IMR-90 (cell line): ENCODE measurements around the gene CAMK2D. TPM values are rescaled to one million over a fixed set of nuclear protein-coding genes. Genes with fewer than 3 reads are reported as not detected.

Experiments
- ATAC-seq: fragments of 200-7000 bp; cut with Tn5 transposase; 2 replicates; pipeline ENCODE4 v1.9.1; 2020; ENCODE audit warnings: low read depth, mild to moderate bottlenecking, moderate library complexity
- BruUV-seq: library from RNA; stranded (reverse); fragments of 400-500 nt; replicated peaks from 2 replicates; lab custom pipeline; 2021; lab: Mats Ljungman, UMichigan
- CTCF ChIA-PET: fragments of 300-600 bp; formaldehyde crosslinking; extraction: SDS; loops from one replicate; lab custom pipeline; 2021; ENCODE audit warnings: antibody characterized with exemption; lab: Yijun Ruan, JAX
- POLR2A ChIA-PET: fragments of 300-600 bp; sonication (Branson Sonifier 250); formaldehyde crosslinking; loops from one replicate; lab custom pipeline; 2022; ENCODE audit warnings: antibody characterized with exemption; ENCODE audit not compliant: unreplicated experiment; lab: Charles Lee
- DNase-seq: peaks from one replicate; pipeline ENCODE4 v3.0.0; 2013
- H2AFZ ChIP-seq: replicated peaks from 2 replicates; pipeline ENCODE3; 2013; ENCODE audit warnings: low read length, mild to moderate bottlenecking; ENCODE audit not compliant: poor library complexity
- H2AK5ac ChIP-seq: 2 replicates; pipeline ENCODE4 v1.6.1; 2013; ENCODE audit warnings: low read depth, low read length, inconsistent platforms
- H2AK9ac ChIP-seq: replicated peaks from 2 replicates; pipeline ENCODE3; 2013; ENCODE audit warnings: mild to moderate bottlenecking, low read depth, low read length, moderate library complexity; ENCODE audit not compliant: poor library complexity
- H2BK120ac ChIP-seq: 2 replicates; pipeline ENCODE4 v1.6.1; 2013; ENCODE audit warnings: low read depth, low read length, inconsistent platforms
- H2BK15ac ChIP-seq: 3 replicates; pipeline ENCODE4 v1.6.1; 2013; ENCODE audit warnings: low read depth, low read length, inconsistent platforms
- H2BK20ac ChIP-seq: 2 replicates; pipeline ENCODE4 v1.6.1; 2013; ENCODE audit warnings: low read depth, mild to moderate bottlenecking, inconsistent platforms, low read length, moderate library complexity
- H2BK5ac ChIP-seq: 2 replicates; pipeline ENCODE4 v1.6.1; 2013; ENCODE audit warnings: mild to moderate bottlenecking, low read depth, low read length, inconsistent platforms; ENCODE audit not compliant: poor library complexity, severe bottlenecking
- H3K14ac ChIP-seq: replicated peaks from 2 replicates; pipeline ENCODE4 v1.6.1; 2013; ENCODE audit warnings: low read depth, low read length, inconsistent platforms
- H3K18ac ChIP-seq: 2 replicates; pipeline ENCODE4 v1.6.1; 2013; ENCODE audit warnings: low read depth, low read length, control low read depth
- H3K23ac ChIP-seq: 2 replicates; pipeline ENCODE4 v1.6.1; 2013; ENCODE audit warnings: low read depth, low read length, inconsistent platforms
- H3K27ac ChIP-seq: 2 replicates; pipeline ENCODE4 v1.5.1; 2013; ENCODE audit warnings: mild to moderate bottlenecking, control low read depth, low read length; ENCODE audit not compliant: insufficient read depth
- H3K27me3 ChIP-seq: 2 replicates; pipeline ENCODE4 v1.6.1; 2013; ENCODE audit warnings: low read length; ENCODE audit not compliant: control insufficient read depth, insufficient read depth
- H3K36me3 ChIP-seq: 2 replicates; pipeline ENCODE4 v1.6.1; 2013; ENCODE audit warnings: low read length, mixed read lengths; ENCODE audit not compliant: control insufficient read depth, insufficient read depth
- H3K4ac ChIP-seq: 2 replicates; pipeline ENCODE4 v1.6.1; 2013; ENCODE audit warnings: low read depth, low read length, inconsistent platforms
- H3K4me1 ChIP-seq: 2 replicates; pipeline ENCODE4 v1.6.1; 2013; ENCODE audit warnings: low read length, mixed read lengths; ENCODE audit not compliant: control insufficient read depth, insufficient read depth
- H3K4me2 ChIP-seq: 2 replicates; pipeline ENCODE4 v1.6.1; 2013; ENCODE audit warnings: low read depth, mild to moderate bottlenecking, control low read depth, low read length, moderate library complexity
- H3K4me3 ChIP-seq: 2 replicates; pipeline ENCODE4 v1.5.1; 2013; ENCODE audit warnings: low read depth, mild to moderate bottlenecking, control low read depth, low read length, moderate library complexity; ENCODE audit not compliant: insufficient read depth
- H3K56ac ChIP-seq: 2 replicates; pipeline ENCODE4 v1.6.1; 2013; ENCODE audit warnings: low read length, inconsistent platforms; ENCODE audit not compliant: insufficient read depth; ENCODE audit errors: extremely low read depth
- H3K79me1 ChIP-seq, 2 experiments: 2 replicates each; pipeline ENCODE4 v1.6.1; 2013; ENCODE audit warnings: low read length in 2 of 2, inconsistent platforms in 1 of 2, low read depth in 1 of 2
- H3K9ac ChIP-seq: 2 replicates; pipeline ENCODE4 v1.6.1; 2013; ENCODE audit warnings: low read depth, low read length, control low read depth
- H3K9me1 ChIP-seq: 2 replicates; pipeline ENCODE4 v1.6.1; 2013; ENCODE audit warnings: low read length, inconsistent platforms; ENCODE audit not compliant: insufficient read depth
- H3K9me3 ChIP-seq: 2 replicates; pipeline ENCODE4 v1.6.1; 2013; ENCODE audit warnings: low read length; ENCODE audit not compliant: control insufficient read depth, insufficient read depth
- H4K20me1 ChIP-seq: 2 replicates; pipeline ENCODE4 v1.6.1; 2013; ENCODE audit warnings: low read length, inconsistent platforms; ENCODE audit not compliant: insufficient read depth
- H4K5ac ChIP-seq: 2 replicates; pipeline ENCODE4 v1.6.1; 2013; ENCODE audit warnings: mild to moderate bottlenecking, low read depth, low read length, control low read depth
- H4K8ac ChIP-seq, 2 experiments: 2 replicates each; pipeline ENCODE4 v1.6.1; 2013; ENCODE audit warnings: low read depth in 2 of 2, low read length in 2 of 2, control low read depth in 1 of 2, inconsistent platforms in 1 of 2
- H4K91ac ChIP-seq: 2 replicates; pipeline ENCODE4 v1.6.1; 2013; ENCODE audit warnings: low read depth, low read length, inconsistent platforms; ENCODE audit not compliant: insufficient read depth
- CEBPB ChIP-seq: IDR thresholded peaks from 2 replicates; pipeline ENCODE4 v1.6.1; 2012; ENCODE audit warnings: low read depth, low read length, improper control_type of control experiment
- FOS ChIP-seq: fragments of 150-350 bp; IDR thresholded peaks from 2 replicates; pipeline ENCODE4 v1.6.1; 2016; ENCODE audit warnings: low read depth, low read length
- MAZ ChIP-seq: IDR thresholded peaks from 2 replicates; pipeline ENCODE4 v1.6.1; 2012; ENCODE audit warnings: low read depth, mild to moderate bottlenecking, low read length, improper control_type of control experiment, moderate library complexity, borderline replicate concordance
- POLR2A ChIP-seq: IDR thresholded peaks from 2 replicates; pipeline ENCODE4 v1.6.1; 2012; ENCODE audit warnings: mild to moderate bottlenecking, low read depth, low read length
- RCOR1 ChIP-seq: IDR thresholded peaks from 2 replicates; pipeline ENCODE4 v1.6.1; 2012; ENCODE audit warnings: mild to moderate bottlenecking, low read length, improper control_type of control experiment; ENCODE audit not compliant: insufficient replicate concordance
- SMC3 ChIP-seq: fragments of 150-350 bp; IDR thresholded peaks from 2 replicates; pipeline ENCODE4 v1.6.1; 2016; ENCODE audit warnings: low read depth, mild to moderate bottlenecking, antibody characterized with exemption, low read length, moderate library complexity
- USF2 ChIP-seq: fragments of 150-350 bp; IDR thresholded peaks from 2 replicates; pipeline ENCODE4 v1.6.1; 2017; ENCODE audit warnings: mild to moderate bottlenecking, antibody characterized with exemption, low read length, low read depth
- dilution Hi-C: fragments of 300-500 bp; cut with HindIII; formaldehyde crosslinking; loops from one replicate; pipeline ENCODE4 v1.14.3; 2018; ENCODE audit warnings: low sequenced_read_pairs; ENCODE audit not compliant: unreplicated experiment
- in situ Hi-C: fragments of 300-500 bp; cut with MboI; formaldehyde crosslinking; loops from 3 replicates; pipeline ENCODE4 v1.14.3; 2019; ENCODE audit warnings: low sequenced_read_pairs, inconsistent platforms, mixed read lengths
- intact Hi-C: fragments of 100-400 bp; cut with micrococcal nuclease; formaldehyde crosslinking; loops from 2 replicates; pipeline ENCODE4 v1.10.0; 2022
- polyA plus RNA-seq, 3 experiments: library from polyadenylated mRNA; depleted of rRNA; stranded (reverse); fragments of >200 nt; gene quantifications; 2 replicates each; pipeline ENCODE4 v1.2.3, GENCODE V29; 2012; ENCODE audit warnings: low replicate concordance in 1 of 3
- total RNA-seq: library from RNA; depleted of rRNA; stranded (reverse); fragments of >200 nt; gene quantifications from 2 replicates; pipeline ENCODE4 v1.2.3, GENCODE V29; 2012
- TF ChIP-seq, protein P1 (sequence below): fragments of 150-350 bp; IDR thresholded peaks from 2 replicates; pipeline ENCODE4 v1.6.1; 2016; ENCODE audit warnings: low read depth, mild to moderate bottlenecking, low read length, moderate library complexity, borderline replicate concordance

Gene CAMK2D
- total and polyA plus RNA-seq, 2 of the 4 experiments (the other 2 are of a cell fraction) = 44.6 to 156 TPM

DNA sequence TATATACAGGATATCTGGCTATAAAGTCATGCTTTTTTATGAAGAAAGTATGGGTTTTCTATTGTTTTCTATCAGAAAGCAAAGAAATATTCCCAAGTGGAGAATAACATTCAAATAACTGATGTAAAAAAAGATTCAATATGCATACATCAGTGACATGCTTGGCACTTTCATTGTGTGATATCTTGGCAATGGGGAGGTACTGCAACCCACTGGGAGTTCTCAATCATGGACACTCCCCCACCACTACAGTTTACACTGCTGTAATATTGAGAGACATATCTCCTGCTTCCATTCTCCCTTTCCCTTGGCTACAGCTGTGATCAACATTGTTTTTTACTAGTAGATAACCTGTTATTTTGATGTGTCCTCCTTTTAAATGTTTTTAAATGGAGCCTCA lies 257.8 kb downstream of the CAMK2D start:
- H2BK20ac ChIP-seq = no peak overlapping the region
- H2BK5ac ChIP-seq = no peak overlapping the region
- H4K5ac ChIP-seq = no peak overlapping the region
- H2BK15ac ChIP-seq = no peak overlapping the region
- no peak overlapping the region for H2AK9ac ChIP-seq
- POLR2A ChIA-PET = no interaction called here
- intact Hi-C loops (no loop called here), dilution Hi-C loops (no loop called here), in situ Hi-C loops (no loop called here)
- no peak overlapping the region for H2AK5ac ChIP-seq
- no peak overlapping the region for H3K4me3 ChIP-seq
- peaks cover 0 to 7% of the 10 kb centered on the region in 2 experiments; a peak in 2 of 4 replicates for H3K79me1 ChIP-seq
- H3K14ac ChIP-seq = no peak overlapping the region
- H3K9ac ChIP-seq = no peak overlapping the region
- no peaks in the 10 kb centered on the region for H4K20me1 ChIP-seq
- TF ChIP-seq MAZ (no peak), FOS (no peak), CEBPB (no peak), POLR2A (no peak), SMC3 (no peak), RCOR1 (no peak), USF2 (no peak)
- TF ChIP-seq, protein P1, sequence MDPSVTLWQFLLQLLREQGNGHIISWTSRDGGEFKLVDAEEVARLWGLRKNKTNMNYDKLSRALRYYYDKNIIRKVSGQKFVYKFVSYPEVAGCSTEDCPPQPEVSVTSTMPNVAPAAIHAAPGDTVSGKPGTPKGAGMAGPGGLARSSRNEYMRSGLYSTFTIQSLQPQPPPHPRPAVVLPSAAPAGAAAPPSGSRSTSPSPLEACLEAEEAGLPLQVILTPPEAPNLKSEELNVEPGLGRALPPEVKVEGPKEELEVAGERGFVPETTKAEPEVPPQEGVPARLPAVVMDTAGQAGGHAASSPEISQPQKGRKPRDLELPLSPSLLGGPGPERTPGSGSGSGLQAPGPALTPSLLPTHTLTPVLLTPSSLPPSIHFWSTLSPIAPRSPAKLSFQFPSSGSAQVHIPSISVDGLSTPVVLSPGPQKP = no peak
- no peak overlapping the region for H4K91ac ChIP-seq
- no peaks in the 10 kb centered on the region for H3K27me3 ChIP-seq
- DNase-seq = no peak
- no peak overlapping the region for H3K27ac ChIP-seq
- no peak overlapping the region for H3K4ac ChIP-seq
- no peak overlapping the region for H4K8ac ChIP-seq
- no peak overlapping the region for H3K23ac ChIP-seq
- H2BK120ac ChIP-seq = no peak overlapping the region
- no peak overlapping the region for H2AFZ ChIP-seq
- no peaks in the 10 kb centered on the region for H3K9me1 ChIP-seq
- H3K18ac ChIP-seq = no peak overlapping the region
- no peak overlapping the region for H3K56ac ChIP-seq
- no TSS peak for BruUV-seq
- ATAC-seq = no peak
- CTCF ChIA-PET = no interaction called here
- no peak overlapping the region for H3K4me2 ChIP-seq
- no peaks in the 10 kb centered on the region; the same call in 1 of the 2 replicates for H3K4me1 ChIP-seq
- H3K9me3 ChIP-seq = no peaks in the 10 kb centered on the region
- H3K36me3 ChIP-seq = peaks cover 7% of the 10 kb centered on the region
